CD4-positive, alpha-beta T cell (primary cell): ENCODE results near the gene MYO1E. TPM values are rescaled to one million over a fixed set of nuclear protein-coding genes. Genes with fewer than 3 reads are reported as not detected.

Source experiments
- ATAC-seq: fragments of 200-7000 bp; cut with Tn5 transposase; one replicate; pipeline ENCODE4 v1.10.0; 2022; ENCODE audit warnings: mild to moderate bottlenecking; ENCODE audit not compliant: poor library complexity
- CTCF ChIA-PET: fragments of 350-600 bp; sonication (Branson Sonifier 250); formaldehyde crosslinking; loops from one replicate; lab custom pipeline; 2021; ENCODE audit warnings: antibody characterized with exemption, inconsistent platforms; lab: Charles Lee
- POLR2A ChIA-PET: fragments of 350-600 bp; sonication (Branson Sonifier 250); formaldehyde crosslinking; loops from one replicate; lab custom pipeline; 2021; ENCODE audit warnings: antibody characterized with exemption, inconsistent platforms; lab: Charles Lee
- DNase-seq, 14 experiments: peaks; one replicate each; pipeline ENCODE4 v3.0.0-alpha.2; 2013 to 2020; ENCODE audit warnings: mixed read lengths in 2 of 14
- H3K27ac ChIP-seq, 2 donors: one replicate each; pipeline versions ENCODE4 v1.5.1 to v1.7.0; 2013; ENCODE audit warnings: low read length in 2 of 2, low read depth in 1 of 2, mild to moderate bottlenecking in 1 of 2
- H3K27me3 ChIP-seq, 2 experiments: 1 replicate in 1 of 2; 2 replicates in 1 of 2; pipeline versions ENCODE4 v1.6.1 to v1.7.0; 2013; ENCODE audit warnings: low read length in 2 of 2, control low read depth in 1 of 2, mild to moderate bottlenecking in 1 of 2, moderate library complexity in 1 of 2; ENCODE audit not compliant: insufficient read depth in 2 of 2, control insufficient read depth in 1 of 2
- H3K36me3 ChIP-seq: one replicate; pipeline ENCODE4 v1.6.1; 2013; ENCODE audit warnings: low read length, control low read depth; ENCODE audit not compliant: insufficient read depth
- H3K4me1 ChIP-seq: one replicate; pipeline ENCODE4 v1.6.1; 2013; ENCODE audit warnings: low read length, control low read depth; ENCODE audit not compliant: insufficient read depth
- H3K4me3 ChIP-seq: one replicate; pipeline ENCODE4 v1.5.1; 2013; ENCODE audit warnings: mild to moderate bottlenecking, low read length, moderate library complexity
- H3K9me3 ChIP-seq, 2 experiments: 1 replicate in 1 of 2; 2 replicates in 1 of 2; pipeline versions ENCODE4 v1.6.1 to v1.7.0; 2013; ENCODE audit warnings: low read length in 2 of 2, mild to moderate bottlenecking in 2 of 2, control low read depth in 1 of 2, moderate library complexity in 1 of 2; ENCODE audit not compliant: control insufficient read depth in 1 of 2, insufficient read depth in 1 of 2
- H3K27ac Mint-ChIP-seq: one replicate; pipeline ENCODE4 v1.8.0; 2020; ENCODE audit warnings: mixed read lengths
- H3K27me3 Mint-ChIP-seq: one replicate; pipeline ENCODE4 v1.8.0; 2021; ENCODE audit warnings: mixed read lengths
- H3K36me3 Mint-ChIP-seq: one replicate; pipeline ENCODE4 v1.8.0; 2021; ENCODE audit warnings: low read depth, mixed read lengths
- H3K4me1 Mint-ChIP-seq: one replicate; pipeline ENCODE4 v1.8.0; 2021; ENCODE audit warnings: low read depth, mixed read lengths
- H3K4me3 Mint-ChIP-seq: one replicate; pipeline ENCODE4 v1.8.0; 2020; ENCODE audit warnings: mild to moderate bottlenecking, mixed read lengths
- H3K9me3 Mint-ChIP-seq: one replicate; pipeline ENCODE4 v1.8.0; 2020; ENCODE audit warnings: mixed read lengths
- intact Hi-C, 2 experiments: fragments of 100-400 bp; cut with DNase I in 1 of 2; cut with micrococcal nuclease in 1 of 2; formaldehyde crosslinking; loops; one replicate each; pipeline versions ENCODE4 v1.15.1 to v1.9.0; 2023 to 2025; cut with DNase I, micrococcal nuclease
- total RNA-seq, 174 experiments: library from RNA in 2 of 174; stranded (reverse) in 2 of 174; gene quantifications; one replicate each; pipeline ENCODE4 v1.2.3 and lab custom pipeline; 2021 to 2026
- TF ChIP-seq, protein P1 (sequence below): fragments of 200-600 bp; IDR thresholded peaks from one replicate; pipeline ENCODE4 v1.8.0; 2022; ENCODE audit warnings: antibody characterized with exemption, mild to moderate bottlenecking

MYO1E gene
- total RNA-seq, 2 experiments from 2014 or later = 0.59 to 0.63 TPM

DNA sequence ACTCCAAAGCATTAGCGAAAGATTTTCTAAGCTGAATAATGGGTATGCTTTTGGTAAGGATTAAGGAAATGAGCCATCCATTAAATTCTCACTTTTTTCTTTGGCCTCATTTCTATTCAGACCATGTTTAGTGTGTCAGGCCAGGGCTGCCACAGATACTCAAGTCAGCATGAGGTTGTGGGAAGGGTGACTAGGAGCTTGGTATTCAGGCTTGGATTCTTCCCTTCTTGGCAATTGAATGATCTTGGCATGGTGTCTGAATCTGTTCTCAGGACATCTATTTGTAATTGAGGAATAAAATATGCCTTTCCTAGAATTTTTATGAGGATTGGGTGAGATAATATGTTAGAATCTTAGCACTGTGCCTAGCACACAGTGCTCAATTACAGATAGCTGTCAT, 256.5 kb downstream of the MYO1E start:
- Mint-ChIP-seq H3K27me3 (no peaks in the 10 kb centered on the region), H3K4me1 (no peaks in the 10 kb centered on the region), H3K27ac (no peak overlapping the region), H3K36me3 (no peaks in the 10 kb centered on the region), H3K9me3 (no peaks in the 10 kb centered on the region), H3K4me3 (no peak overlapping the region)
- no peak for ATAC-seq
- ChIA-PET CTCF (no interaction called here), POLR2A (no interaction called here)
- TF ChIP-seq, protein P1, sequence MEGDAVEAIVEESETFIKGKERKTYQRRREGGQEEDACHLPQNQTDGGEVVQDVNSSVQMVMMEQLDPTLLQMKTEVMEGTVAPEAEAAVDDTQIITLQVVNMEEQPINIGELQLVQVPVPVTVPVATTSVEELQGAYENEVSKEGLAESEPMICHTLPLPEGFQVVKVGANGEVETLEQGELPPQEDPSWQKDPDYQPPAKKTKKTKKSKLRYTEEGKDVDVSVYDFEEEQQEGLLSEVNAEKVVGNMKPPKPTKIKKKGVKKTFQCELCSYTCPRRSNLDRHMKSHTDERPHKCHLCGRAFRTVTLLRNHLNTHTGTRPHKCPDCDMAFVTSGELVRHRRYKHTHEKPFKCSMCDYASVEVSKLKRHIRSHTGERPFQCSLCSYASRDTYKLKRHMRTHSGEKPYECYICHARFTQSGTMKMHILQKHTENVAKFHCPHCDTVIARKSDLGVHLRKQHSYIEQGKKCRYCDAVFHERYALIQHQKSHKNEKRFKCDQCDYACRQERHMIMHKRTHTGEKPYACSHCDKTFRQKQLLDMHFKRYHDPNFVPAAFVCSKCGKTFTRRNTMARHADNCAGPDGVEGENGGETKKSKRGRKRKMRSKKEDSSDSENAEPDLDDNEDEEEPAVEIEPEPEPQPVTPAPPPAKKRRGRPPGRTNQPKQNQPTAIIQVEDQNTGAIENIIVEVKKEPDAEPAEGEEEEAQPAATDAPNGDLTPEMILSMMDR = no peak
- H3K27ac ChIP-seq = no peak overlapping the region
- intact Hi-C loops = no loop called here
- no peaks in the 10 kb centered on the region for H3K9me3 ChIP-seq
- no peaks in the 10 kb centered on the region for H3K27me3 ChIP-seq
- DNase-seq = no peak
- no peak overlapping the region for H3K4me3 ChIP-seq
- H3K4me1 ChIP-seq = no peaks in the 10 kb centered on the region
- no peaks in the 10 kb centered on the region for H3K36me3 ChIP-seq

DNA sequence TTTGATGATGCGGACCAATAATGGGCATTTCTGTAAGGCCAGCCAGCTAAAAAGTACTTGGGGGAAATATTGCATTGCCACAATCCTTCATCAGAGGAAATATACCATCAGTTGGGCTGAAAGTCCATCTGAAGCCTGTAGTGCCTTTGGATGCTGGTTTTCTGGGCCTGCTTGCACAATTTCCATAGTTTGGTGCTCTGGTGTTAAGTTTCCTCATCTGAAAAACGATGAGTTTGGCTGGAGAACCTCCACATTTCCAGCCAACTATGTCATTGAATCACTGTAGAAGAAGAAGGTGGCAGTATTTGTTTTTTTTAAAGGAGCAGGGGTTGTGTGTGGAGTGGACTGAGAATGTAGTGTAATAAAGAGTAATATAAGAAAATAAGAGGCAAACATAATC, 257.6 kb downstream of the MYO1E start:
- Mint-ChIP-seq H3K27me3 (no peaks in the 10 kb centered on the region), H3K27ac (no peak overlapping the region), H3K4me1 (no peaks in the 10 kb centered on the region), H3K36me3 (no peaks in the 10 kb centered on the region), H3K9me3 (no peaks in the 10 kb centered on the region), H3K4me3 (no peak overlapping the region)
- no peaks in the 10 kb centered on the region for H3K36me3 ChIP-seq
- H3K4me1 ChIP-seq = no peaks in the 10 kb centered on the region
- no peak for ATAC-seq
- H3K9me3 ChIP-seq = no peaks in the 10 kb centered on the region
- H3K27me3 ChIP-seq = no peaks in the 10 kb centered on the region
- CTCF ChIA-PET = no interaction called here
- no peak overlapping the region for H3K4me3 ChIP-seq
- TF ChIP-seq, protein P1 = no peak
- no peak for DNase-seq
- no peak overlapping the region for H3K27ac ChIP-seq
- intact Hi-C loops = no loop called here
- POLR2A ChIA-PET = no interaction called here

DNA sequence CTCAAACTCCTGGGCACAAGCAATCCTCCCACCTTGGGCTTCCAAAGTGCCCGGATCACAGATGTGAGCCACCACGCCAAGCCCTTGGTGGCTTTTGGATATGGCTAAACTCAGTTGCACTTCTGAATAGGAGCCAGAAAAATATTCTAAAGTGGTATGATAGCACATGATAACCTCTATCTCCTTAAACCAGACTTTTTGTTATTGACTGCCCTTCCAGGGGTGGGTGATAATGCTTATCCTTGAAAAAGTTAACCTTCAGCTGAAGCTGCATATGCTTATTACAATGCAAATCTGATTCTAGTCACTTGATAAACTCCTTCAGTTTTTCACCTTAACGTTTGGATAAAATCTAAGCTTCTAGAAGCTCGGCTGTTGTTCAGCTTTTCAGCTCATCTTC, 261.4 kb downstream of the MYO1E start:
- H3K4me1 Mint-ChIP-seq = no peaks in the 10 kb centered on the region
- no peaks in the 10 kb centered on the region for H3K36me3 Mint-ChIP-seq
- ChIA-PET POLR2A (no interaction called here), CTCF (interaction anchor here (1.0 kb wide), 1 partner anchor 154 kb away, joined by 3 read pairs; no protein-coding TSS in a partner anchor)
- Histone ChIP-seq H3K27me3 (no peaks in the 10 kb centered on the region), H3K36me3 (no peaks in the 10 kb centered on the region), H3K9me3 (no peaks in the 10 kb centered on the region), H3K4me3 (no peak overlapping the region), H3K27ac (no peak overlapping the region), H3K4me1 (no peaks in the 10 kb centered on the region)
- H3K27me3 Mint-ChIP-seq = no peaks in the 10 kb centered on the region
- no peak overlapping the region for H3K27ac Mint-ChIP-seq
- intact Hi-C loops = no loop called here
- ATAC-seq (no peak), DNase-seq (no peak)
- TF ChIP-seq, protein P1 = no peak
- H3K9me3 Mint-ChIP-seq = no peaks in the 10 kb centered on the region
- H3K4me3 Mint-ChIP-seq = no peak overlapping the region
